Kasumi-1 (cell line): ENCODE data around the gene TMPRSS3.

Experiments used
- DNase-seq, 2 experiments: peaks; one replicate each; lab custom pipeline; 2025; lab: John Stamatoyannopoulos, UW

The TMPRSS3 gene

DNA sequence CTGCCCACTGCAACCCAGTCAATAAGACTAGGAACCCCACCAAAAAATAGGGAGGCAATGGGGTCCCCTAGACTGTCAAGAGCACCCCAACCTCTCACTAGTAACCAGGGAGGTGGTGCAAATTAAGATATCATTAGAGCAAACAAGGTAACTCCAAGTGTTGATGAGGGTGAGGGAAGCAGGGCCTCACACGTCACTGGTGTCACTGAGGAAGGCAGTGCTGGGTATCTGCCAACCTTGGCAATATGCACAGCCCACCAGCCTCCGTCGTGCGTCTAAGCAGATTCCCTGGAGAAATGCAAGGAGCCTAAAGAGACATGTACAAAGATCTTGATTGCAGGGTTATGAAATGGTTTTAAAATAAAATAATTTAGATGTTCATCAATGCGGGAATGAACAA, 11.6 kb upstream of the TMPRSS3 start:
- no peak for DNase-seq

DNA sequence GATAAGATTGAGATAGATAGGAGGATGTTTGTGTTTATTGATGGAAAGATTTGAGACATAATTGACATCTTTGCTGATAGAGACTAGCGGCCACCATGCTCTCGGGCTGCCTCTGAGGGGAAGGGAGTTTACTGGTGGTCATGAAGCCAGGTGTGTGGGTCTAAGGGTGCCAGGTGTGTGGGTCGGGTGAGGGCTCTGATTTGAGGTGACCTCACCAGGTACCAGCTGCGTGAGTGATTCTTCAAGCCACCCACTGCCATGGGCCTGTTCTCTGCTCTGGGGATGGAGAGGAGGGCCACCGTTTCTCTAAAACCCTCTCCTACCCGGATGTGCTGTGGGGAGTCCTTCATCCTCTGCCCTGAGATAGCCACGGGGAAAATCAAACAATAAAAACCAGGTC, 11.0 kb upstream of the TMPRSS3 start:
- no peak for DNase-seq

DNA sequence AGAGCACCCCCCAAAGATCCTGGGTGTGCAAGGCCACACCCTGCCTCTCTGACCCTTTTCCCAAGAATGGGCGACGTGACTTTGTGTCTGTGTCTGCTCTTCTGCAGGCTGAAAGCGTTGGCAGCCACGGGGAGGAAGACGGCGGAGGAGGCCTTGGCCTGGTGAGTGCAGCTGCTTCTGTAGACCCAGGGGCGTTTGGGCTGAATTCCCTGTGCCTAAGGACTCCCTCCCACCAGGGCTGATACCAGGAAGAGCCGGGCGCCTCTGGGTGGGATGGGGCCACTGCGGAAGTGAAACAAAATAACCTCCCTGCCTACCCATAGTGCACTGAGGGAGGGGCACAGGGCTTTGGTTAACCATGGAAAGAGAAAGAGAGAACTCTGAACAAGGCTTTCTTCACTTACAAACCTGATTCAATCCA, 10.4 kb upstream of the TMPRSS3 start:
- DNase-seq: no peak

DNA sequence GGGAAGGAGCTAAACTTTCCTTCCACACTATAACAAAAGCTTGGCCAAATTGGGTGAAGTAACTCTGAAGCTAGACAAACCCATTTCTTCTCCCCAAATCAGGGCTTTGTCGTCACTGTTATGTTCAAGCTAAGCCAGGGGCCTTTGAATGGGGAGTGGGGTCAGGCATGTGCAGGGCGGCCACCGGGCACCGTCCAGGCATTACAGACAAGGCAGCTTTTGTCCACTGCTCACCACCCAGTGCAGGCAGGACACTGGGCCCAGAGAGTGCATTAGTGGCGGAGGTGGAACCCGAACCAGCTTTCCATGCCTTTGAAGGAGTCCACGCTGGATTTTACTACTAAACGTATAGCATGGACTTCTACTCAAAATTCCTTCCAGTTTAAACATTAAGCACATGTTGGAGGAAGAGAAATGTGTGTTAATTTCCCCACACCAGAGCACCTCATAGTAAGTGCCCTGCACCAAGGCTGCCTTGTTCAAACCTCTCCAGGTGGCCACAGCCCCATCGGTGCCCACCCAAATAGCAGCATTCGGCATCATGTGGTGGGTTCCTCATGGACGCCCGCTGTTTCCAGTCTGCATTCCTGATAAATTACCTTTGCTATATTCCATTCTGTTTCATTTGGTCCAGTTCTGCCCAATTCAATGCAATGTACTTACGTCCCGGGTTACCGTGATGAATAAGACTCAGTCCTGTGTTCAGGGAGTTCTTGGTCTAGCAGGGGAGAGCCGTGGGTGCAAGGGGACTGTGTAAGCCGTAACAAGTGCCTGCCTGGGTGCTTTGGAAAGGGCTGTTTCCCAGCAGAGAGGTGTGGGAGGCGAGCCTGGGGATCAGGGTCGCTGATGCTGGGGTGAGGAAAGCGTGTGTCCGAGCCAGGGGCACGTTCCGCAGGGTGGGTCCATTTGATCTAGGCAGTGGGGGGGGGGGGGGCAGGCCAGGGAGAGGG, 9.5 kb upstream of the TMPRSS3 start:
- DNase-seq: no peak

DNA sequence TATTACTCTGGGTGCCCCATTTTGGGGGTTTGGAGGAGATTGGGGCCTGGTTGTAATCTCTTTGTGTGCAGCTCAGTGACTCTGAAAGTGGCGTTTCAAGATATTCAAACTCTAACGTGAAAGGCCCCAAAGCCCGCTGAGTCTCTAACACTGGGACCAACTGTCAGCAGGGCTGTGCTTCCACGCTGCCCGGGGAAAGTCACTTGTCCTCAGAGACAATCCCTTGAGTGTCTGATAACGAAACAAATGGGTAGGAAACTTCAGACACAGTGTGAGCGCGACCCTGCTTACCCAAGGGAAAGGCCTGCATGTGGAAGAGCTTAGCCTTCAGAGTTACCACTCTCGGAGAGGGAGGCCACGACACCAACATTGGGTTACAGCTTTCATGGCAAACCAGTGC, 8.7 kb upstream of the TMPRSS3 start:
- no peak for DNase-seq

DNA sequence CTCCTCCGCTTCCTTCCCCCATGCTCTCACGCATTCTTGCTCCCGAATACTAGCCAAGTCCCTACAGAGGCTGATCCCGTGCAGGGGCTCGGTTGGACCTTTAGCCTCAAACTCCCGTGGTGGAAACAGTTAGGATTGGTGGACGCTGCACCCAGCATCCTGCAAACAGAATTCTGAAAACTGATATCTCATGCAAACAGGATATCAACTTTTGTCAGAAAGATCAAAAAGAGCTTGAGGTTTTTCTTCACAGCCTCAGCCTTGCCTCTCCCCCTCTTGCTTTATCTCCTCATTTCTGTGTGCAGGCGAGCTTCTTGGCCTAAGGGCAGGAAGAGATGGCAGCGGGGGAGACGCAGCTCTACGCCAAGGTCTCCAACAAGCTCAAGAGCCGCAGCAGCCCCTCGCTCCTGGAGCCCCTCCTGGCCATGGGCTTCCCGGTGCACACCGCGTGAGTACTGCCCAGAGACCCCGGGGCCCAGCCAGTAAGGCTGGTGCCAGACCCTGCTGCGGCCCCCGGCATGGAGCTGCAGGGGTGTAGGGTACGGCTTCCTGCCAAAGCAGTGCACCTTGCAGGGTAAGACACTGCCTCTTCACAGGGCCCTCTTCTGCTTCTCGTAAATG, 7.9 kb upstream of the TMPRSS3 start, which contains the start of gene UBASH3A:
Gene UBASH3A, plus strand, starts transcription at position 292 of the 621 bp plus-strand sequence. Its CDS starts 44 bp downstream, at position 336.
- no peak for DNase-seq

DNA sequence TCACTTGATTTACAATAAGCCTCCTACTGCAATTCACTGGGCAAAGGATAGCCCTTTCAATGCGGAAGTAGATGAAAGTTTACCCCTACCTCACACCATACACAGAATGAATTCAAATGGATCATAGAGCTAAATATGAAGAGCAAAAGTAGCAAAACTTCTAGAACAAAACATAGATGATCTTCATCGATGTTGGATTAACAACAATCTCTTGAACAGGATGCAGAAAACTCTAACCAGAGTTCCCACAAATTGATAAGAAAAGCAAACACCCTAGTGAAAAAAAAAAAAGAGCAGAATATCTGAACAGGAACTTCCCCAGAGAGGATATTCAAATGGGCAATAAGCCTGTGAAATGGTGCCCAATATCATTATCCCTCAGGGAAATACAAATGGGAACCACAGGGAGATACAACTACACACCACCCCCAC, 6.0 kb upstream of the TMPRSS3 start:
- DNase-seq: no peak

DNA sequence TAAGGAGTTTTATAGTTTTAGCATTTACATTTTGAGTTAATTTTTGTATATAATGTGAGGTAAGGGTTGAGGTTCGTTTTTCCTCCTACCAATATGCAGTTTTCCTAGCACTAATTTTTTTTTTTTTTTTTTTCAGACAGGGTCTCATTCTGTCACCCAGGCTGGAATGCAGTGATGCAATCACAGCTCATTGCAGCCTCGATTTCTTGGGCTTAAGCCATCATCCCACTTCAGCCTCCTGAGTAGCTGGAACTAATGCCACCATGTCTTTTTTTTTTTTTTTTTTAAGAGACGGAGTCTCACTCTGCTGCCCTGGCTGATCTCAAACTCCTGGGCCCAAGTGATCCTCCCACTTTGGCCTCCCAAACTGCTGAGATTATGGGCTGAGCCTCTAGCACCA, 5.3 kb upstream of the TMPRSS3 start:
- DNase-seq: no peak

DNA sequence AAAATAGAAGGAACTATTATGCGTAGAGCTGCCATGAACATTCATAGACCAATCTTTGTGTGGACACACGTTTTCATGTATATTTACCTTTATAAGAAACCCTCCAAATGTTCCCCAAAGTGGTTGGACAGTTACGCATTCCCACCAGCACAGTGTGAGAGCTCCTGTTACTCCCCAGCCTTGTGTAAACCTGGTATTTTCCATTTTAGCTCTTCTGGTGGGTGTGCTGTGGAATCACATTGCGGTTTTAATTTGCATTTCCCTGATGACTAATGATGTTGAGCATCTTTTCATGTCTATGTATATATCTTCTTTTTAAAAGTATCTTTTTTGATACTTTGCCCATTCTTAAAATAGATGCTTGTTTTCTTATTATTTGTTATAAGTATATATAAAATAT, 4.7 kb upstream of the TMPRSS3 start:
- no peak for DNase-seq

DNA sequence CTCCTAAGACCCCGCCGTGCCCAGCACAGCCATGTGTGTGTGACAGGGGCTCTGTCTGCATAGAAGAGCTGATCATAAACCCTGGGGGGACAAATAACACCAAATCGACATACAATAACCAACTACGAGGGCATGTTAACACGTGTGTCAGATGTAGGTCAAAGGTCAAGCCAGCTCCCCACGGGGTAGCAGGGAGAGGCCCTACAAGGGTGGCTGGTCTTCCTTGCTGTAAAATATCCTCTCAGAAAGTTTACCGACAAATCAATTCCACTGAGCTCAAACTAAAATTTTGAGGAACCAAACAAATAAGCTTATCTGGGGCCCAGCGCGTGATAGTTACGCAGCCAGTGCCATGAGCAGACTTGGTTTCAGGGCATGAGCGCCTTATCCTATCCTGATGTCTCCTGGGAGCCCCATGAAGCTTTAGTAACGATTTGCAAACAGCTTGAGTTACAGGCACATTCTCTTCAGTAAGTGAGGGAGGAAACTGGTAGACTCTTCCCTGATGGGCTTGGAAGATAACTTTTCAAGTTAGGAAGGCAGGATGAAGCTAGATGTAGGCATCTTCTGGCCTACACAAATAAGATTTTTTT, 2.7 kb upstream of the TMPRSS3 start:
- no peak for DNase-seq

DNA sequence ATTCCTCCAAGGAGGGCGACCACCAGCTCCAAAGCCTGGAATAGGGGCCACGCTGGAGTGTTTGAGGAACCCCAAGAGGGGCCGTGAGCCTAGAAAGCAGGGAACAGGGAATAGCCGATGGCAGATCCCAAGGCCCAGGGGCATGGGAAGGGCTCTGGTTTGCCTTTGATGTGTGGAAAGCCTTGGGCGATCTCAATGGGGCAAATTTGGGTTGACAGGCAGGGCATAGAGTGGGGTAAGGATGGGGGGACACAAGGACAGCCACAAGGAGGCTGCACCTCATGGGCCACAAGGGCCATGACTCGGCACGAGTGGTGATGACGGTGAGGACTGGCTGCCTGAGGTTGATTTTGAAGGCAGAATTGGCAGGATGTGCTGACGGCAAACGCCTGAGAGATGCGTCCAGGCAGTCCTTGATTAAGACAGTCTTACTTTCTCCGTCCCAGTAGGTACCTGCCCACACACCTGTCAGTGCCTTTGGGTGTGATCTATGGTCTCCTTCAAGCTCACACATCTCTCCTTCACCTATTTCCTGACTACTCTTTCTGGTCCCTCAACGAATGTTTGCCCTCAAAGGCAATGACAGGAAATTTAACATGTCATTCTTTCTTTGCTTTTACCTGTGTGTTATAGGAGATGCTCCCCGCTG, 2.0 kb upstream of the TMPRSS3 start:
- no peak for DNase-seq

DNA sequence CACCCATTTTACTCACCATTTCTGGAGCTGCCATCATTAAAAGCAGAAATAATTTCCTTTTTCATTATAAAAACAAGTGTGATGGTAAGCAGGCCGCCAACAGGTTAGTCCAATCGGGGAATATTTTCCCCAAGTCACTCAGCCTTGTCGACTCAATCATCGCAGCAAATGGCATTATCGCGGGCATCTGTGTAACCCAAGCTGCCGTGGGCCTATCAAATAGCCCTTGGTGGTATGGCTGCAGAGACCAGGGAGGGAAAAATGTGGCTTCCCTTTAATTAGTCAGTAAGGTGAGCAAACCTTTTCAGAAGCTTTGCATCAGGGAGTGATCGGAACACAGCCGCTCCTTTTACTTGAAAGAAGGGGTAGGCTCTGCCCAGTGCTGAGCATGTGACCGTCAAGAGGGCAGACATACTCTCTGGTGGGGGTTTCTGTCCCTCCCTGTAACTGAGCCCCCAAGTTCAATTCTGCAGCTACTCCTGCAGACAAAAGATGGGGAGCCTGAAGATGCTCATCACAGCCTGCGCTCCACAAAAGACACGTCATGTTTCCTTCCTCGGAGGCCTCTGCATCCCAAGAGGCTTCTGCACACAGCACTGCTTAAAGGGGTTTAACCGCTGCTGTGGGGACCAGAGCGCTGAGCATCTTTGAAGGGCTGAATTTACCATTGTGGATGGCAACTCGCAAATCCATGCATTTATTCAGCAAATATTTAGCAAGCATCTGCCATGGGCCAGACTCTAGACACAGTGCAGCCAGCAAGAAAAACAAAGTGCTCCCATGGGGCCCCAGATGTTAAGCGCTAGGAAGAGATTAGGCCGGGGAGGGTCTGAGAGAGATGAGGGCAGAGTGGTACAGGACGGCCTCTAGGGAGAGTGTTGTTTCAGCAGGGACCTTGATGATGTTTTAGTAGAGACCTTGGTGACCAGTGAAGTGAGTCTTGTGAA, 1.2 kb upstream of the TMPRSS3 start:
- DNase-seq: no peak

DNA sequence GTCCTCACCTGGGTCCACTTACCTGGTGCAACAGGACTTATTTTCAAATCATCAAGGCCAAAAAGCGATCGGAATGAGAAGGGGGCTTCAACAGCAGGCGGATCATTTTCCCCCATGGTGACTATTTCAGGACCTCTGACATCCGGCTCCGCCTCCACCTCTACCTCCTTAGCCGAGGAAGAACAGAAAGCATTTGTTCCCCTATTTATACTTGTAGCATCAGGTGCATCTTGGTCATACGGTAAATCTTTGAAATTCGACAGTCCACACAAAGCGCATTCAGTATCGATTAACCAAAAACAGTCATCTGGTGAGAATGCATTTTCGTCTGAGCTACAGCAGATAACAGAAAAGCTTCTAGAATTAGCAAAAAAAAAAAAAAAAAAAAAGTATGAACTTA, 550 bp downstream of the TMPRSS3 start:
- DNase-seq: no peak

DNA sequence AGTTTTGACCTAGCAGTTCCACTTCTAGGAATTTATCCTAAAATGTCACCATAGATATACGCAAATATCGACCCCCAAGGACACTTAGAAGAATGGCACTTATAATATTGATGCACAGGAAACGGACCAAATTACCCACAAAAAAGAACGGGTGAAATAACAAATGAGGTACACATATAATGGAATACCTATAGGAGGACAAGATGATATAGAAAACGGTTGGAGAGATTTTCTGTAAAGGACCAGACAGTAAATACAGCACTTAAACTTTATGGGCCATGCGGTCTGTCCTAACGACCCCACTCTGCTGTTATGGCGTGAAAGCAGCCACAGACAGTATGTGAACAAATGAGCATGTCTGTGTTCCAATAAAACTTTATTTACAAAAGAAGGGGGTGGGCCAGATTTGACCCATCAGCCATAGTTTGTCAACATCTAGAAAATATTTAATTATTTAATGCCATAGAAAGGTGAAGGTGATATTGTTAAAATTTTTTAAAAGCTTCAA, 2.4 kb downstream of the TMPRSS3 start:
- DNase-seq: no peak

DNA sequence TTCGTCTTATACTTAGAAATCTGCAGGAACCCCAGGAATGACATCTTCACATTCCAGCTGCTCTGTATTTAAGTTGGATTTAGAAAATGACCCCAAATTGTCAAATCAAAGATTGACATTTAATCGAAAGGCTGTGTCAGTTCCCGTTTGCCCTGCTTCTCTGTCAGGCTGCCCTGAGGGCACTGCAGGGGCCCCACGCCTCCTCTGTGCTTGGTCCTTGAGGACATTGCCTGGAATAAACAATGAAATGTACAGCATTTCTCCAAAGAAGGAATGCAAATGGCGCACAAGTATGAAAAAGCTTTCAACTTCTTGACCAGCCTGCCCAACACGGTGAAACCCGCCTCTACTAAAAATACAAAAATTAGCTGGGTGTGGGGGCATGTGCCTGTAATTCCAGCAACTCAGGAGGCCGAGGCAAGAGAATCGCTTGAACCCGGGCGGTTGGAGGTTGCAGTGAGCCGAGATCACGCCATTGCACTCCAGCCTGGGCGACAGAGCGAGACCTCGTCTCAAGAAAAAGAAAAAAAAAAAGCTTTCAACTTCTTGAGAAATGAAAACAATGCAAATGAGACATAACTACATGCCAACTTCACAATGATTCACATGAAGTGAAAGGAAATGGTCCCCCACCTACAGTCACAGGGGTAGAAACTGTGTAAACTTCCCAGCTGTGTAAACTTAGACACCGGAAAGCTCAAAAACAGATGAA, 3.0 kb downstream of the TMPRSS3 start:
- no peak for DNase-seq

DNA sequence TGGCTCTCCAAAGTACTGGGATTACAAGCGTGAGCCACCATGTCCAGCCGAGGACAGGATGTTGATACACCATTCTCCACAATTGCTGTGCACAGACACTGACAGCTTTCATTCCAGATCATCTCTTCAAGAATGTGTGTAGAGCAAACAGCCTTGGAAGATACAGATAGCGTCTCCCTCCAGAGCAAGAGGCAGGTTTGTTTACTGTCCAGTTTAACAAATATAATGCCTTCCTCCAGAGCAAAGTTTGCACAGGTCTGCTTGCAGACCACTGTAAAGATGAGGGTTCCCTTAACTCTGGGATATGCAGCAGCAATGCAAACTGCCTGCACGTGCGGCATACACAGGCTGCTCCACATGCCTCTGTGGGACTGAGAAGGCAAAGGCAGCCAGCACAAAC, 4.6 kb downstream of the TMPRSS3 start:
- no peak for DNase-seq

DNA sequence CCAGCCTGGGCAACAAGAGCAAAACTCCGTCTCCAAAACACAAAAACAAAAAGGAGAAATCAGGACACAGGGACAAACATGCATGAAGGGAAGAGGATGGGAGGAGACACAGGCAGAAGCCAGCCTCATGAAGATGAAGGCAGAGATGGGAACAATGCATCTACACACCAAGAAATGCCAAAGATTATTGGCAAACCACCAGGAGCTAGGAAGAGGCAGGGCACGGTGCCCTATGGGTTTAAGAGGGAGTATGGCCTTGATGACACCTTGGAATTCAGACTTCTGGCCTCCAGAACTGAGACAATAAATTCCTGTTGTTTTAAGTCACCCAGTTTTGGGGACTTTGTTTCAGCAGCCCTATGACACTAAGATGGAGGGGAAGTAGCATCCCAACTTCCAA, 5.2 kb downstream of the TMPRSS3 start:
- DNase-seq: no peak

DNA sequence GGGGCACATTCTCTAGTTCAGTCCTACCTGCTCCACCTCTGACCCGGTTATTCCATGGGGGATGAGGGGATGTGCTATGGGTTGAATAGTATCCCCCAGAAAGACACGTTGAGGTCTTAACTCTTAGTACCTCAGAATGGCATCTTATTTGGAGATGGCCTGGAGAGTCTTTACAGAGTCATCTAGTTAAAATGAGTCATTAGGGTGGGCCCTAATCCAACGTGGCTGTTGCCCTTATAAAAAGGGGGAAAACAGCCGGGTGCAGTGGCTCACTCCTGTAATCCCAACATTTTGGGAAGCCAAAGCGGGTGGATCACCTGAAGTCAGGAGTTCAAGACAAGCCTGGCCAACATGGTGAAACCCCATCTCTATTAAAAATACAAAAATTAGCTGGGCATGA, 5.7 kb downstream of the TMPRSS3 start:
- DNase-seq: no peak

DNA sequence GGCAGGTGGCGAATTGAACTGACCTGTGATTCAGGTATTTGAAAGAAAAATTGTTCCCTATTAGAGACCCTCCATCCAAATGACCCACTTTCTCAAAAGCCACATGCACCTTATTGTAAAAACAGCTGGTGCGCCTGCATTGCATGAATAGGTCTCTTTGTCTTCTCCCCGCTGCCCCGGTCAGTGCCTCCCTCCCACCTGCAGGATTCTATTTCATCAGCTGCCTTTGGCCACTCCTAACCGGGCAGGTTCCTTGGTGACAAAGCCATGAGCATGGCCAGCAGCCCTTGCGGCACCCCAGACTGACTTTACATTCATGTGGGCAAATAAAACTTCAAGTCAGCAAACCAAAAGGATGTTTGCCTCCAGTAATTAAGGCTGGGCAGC, 6.4 kb downstream of the TMPRSS3 start:
- DNase-seq: no peak

DNA sequence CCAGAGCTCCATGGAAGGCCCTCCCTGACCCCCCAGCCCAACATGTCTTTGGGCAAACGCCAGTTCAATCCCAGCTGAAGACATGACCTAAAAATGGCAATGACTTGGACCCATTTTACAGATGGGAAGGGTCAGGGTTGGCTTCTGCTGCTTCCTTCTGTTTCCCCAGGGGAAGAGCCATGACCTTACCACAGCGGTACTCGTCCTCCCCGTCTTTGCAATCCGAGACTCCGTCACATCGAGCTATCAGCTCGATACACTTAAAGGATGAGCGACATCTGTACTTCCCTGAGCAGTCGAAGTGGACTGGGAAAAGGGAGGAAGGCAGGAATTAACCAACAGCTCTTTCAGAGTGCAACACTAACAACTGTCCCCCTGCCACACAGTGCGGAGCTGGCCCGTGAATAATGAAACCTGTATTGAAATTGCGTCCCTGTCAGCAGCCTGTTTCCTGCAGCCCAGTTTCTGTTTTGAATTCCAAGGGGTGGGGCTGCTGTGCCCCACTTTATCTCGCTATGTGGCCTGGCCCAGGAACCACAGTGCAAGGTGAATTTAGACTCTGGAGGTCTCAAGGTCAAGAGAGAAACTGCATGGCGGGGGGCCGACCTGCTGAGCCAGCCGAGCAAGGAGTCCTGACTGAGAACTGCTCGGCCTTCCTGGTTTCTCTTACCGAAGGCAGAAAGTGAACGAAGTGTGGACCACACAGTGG, 7.0 kb downstream of the TMPRSS3 start:
- DNase-seq: no peak
